Endothelial cell of umbilical vein (primary cell): ENCODE measurements around the gene KCNH1. TPM values are rescaled to one million over a fixed set of nuclear protein-coding genes. Genes with fewer than 3 reads are reported as not detected.

Experiments used
- BruUV-seq: library from RNA; stranded (reverse); fragments of 400-500 nt; replicated peaks from 2 replicates; lab custom pipeline; 2021; lab: Mats Ljungman, UMichigan
- CTCF ChIA-PET: fragments of 300-600, 350-600 bp; sonication (Branson Sonifier 250); formaldehyde crosslinking; loops from one replicate; lab custom pipeline; 2021; ENCODE audit warnings: antibody characterized with exemption, inconsistent platforms; lab: Charles Lee
- POLR2A ChIA-PET: fragments of 300-600, 350-600 bp; sonication (Branson Sonifier 250); formaldehyde crosslinking; loops from one replicate; lab custom pipeline; 2021; ENCODE audit warnings: antibody characterized with exemption, inconsistent platforms; lab: Charles Lee
- DNase-seq: peaks from one replicate; pipeline ENCODE4 v3.0.0-alpha.2; 2011; ENCODE audit warnings: low read depth, low spot score
- FAIRE-seq: peaks from 2 replicates; lab custom pipeline; 2011; peaks lifted over from hg19 to GRCh38; lab: Jason Lieb, UNC
- H2AFZ ChIP-seq: 2 replicates; pipeline ENCODE4 v1.6.0; 2012; ENCODE audit warnings: low read depth, low read length, control low read depth, inconsistent platforms
- H3K27ac ChIP-seq: 2 replicates; pipeline ENCODE4 v1.5.1; 2011; ENCODE audit warnings: low read depth, mild to moderate bottlenecking, control low read depth, low read length, moderate library complexity; ENCODE audit not compliant: insufficient read depth
- H3K27me3 ChIP-seq, 2 experiments: 2 replicates each; pipeline versions ENCODE4 v1.6.0 to v1.6.1; 2011; ENCODE audit warnings: low read length in 2 of 2, mixed read lengths in 1 of 2; ENCODE audit not compliant: control insufficient read depth in 2 of 2, insufficient read depth in 2 of 2
- H3K36me3 ChIP-seq, 2 experiments: 2 replicates in 1 of 2; 3 replicates in 1 of 2; pipeline ENCODE4 v1.5.1; 2011; ENCODE audit warnings: low read length in 2 of 2, mild to moderate bottlenecking in 1 of 2, moderate library complexity in 1 of 2; ENCODE audit not compliant: control insufficient read depth in 2 of 2, insufficient read depth in 2 of 2; ENCODE audit errors: extremely low read depth in 1 of 2
- H3K4me1 ChIP-seq: 3 replicates; pipeline ENCODE4 v1.5.1; 2011; ENCODE audit warnings: mild to moderate bottlenecking, low read length; ENCODE audit not compliant: control insufficient read depth, insufficient read depth; ENCODE audit errors: extremely low read depth
- H3K4me2 ChIP-seq: 2 replicates; pipeline ENCODE4 v1.6.1; 2011; ENCODE audit warnings: low read length, control low read depth, mixed read lengths; ENCODE audit not compliant: insufficient read depth
- H3K4me3 ChIP-seq, 3 experiments: fragments of 200-600 bp in 1 of 3; sonication (generic), shearing (Covaris generic) in 1 of 3; replicated peaks in 1 of 3; 2 replicates each; pipeline ENCODE4 v1.5.1; 2011 to 2016; ENCODE audit warnings: control low read depth in 3 of 3, low read length in 3 of 3, mild to moderate bottlenecking in 2 of 3, inconsistent platforms in 1 of 3, low read depth in 1 of 3, moderate library complexity in 1 of 3; ENCODE audit not compliant: insufficient read depth in 1 of 3
- H3K79me2 ChIP-seq: 2 replicates; pipeline ENCODE4 v1.6.0; 2012; ENCODE audit warnings: low read length, inconsistent platforms; ENCODE audit not compliant: control insufficient read depth, insufficient read depth
- H3K9ac ChIP-seq: replicated peaks from 2 replicates; pipeline ENCODE3; 2011; ENCODE audit warnings: low read length, control low read depth; ENCODE audit not compliant: insufficient read depth; ENCODE audit errors: extremely low read depth
- H3K9me1 ChIP-seq: replicated peaks from 3 replicates; pipeline ENCODE4 v1.6.0; 2011; ENCODE audit warnings: mild to moderate bottlenecking, low read length; ENCODE audit not compliant: control insufficient read depth, insufficient read depth; ENCODE audit errors: extremely low read depth
- H3K9me3 ChIP-seq: replicated peaks from 2 replicates; pipeline ENCODE4 v1.5.1; 2012; ENCODE audit warnings: low read length, inconsistent platforms; ENCODE audit not compliant: control insufficient read depth, insufficient read depth
- H4K20me1 ChIP-seq: replicated peaks from 2 replicates; pipeline ENCODE3; 2011; ENCODE audit warnings: mild to moderate bottlenecking, low read length; ENCODE audit not compliant: control insufficient read depth, insufficient read depth; ENCODE audit errors: extremely low read depth
- CTCF ChIP-seq, 2 donors: IDR thresholded peaks; 1 replicate in 1 of 2; 2 replicates in 1 of 2; pipeline ENCODE4 v1.5.1; 2011; ENCODE audit warnings: low read length in 2 of 2, mild to moderate bottlenecking in 2 of 2, moderate library complexity in 2 of 2, control low read depth in 1 of 2, inconsistent platforms in 1 of 2, low read depth in 1 of 2; ENCODE audit not compliant: insufficient read depth in 1 of 2; ENCODE audit errors: extremely low read depth in 1 of 2
- EZH2 ChIP-seq: IDR thresholded peaks from 2 replicates; pipeline ENCODE4 v1.6.1; 2012; ENCODE audit warnings: borderline replicate concordance, low read depth, mild to moderate bottlenecking, moderate library complexity, low read length, inconsistent platforms; ENCODE audit not compliant: severe bottlenecking
- FOS ChIP-seq: IDR thresholded peaks from 2 replicates; pipeline ENCODE4 v1.6.1; 2011; ENCODE audit warnings: mild to moderate bottlenecking, low read length, moderate library complexity, borderline replicate concordance; ENCODE audit not compliant: insufficient read depth
- GATA2 ChIP-seq: IDR thresholded peaks from 2 replicates; pipeline ENCODE4 v1.7.0; 2011; ENCODE audit warnings: low read depth, mild to moderate bottlenecking, moderate library complexity, mixed read lengths, low read length; ENCODE audit not compliant: insufficient read length, insufficient read depth
- JUN ChIP-seq: IDR thresholded peaks from 2 replicates; pipeline ENCODE4 v1.6.1; 2011; ENCODE audit warnings: borderline replicate concordance, low read depth; ENCODE audit not compliant: insufficient read length, insufficient read depth
- MAX ChIP-seq: IDR thresholded peaks from 2 replicates; pipeline ENCODE4 v1.6.1; 2011; ENCODE audit not compliant: insufficient read depth, insufficient read length
- MYC ChIP-seq: IDR thresholded peaks from one replicate; pipeline ENCODE4 v1.6.1; 2011; ENCODE audit warnings: mild to moderate bottlenecking, low read depth, low read length
- POLR2A ChIP-seq: IDR thresholded peaks from 2 replicates; pipeline ENCODE4 v1.6.1; 2012; ENCODE audit warnings: low read depth, mild to moderate bottlenecking, control low read depth, low read length
- POLR2AphosphoS5 ChIP-seq: IDR thresholded peaks from 2 replicates; pipeline ENCODE4 v1.6.1; 2012; ENCODE audit warnings: low read depth, mild to moderate bottlenecking, control low read depth, low read length, moderate library complexity; ENCODE audit not compliant: insufficient read depth
- dilution Hi-C: fragments of 300-500 bp; cut with MboI; formaldehyde crosslinking; loops from one replicate; pipeline ENCODE4 v1.15.0; 2019; ENCODE audit warnings: low sequenced_read_pairs; ENCODE audit not compliant: extremely low pct_ligation_motif_present
- intact Hi-C: fragments of 100-400 bp; cut with micrococcal nuclease; formaldehyde crosslinking; loops from one replicate; pipeline ENCODE4 v1.10.0; 2022
- polyA plus RNA-seq, 4 experiments: library from polyadenylated mRNA; depleted of rRNA in 3 of 4; stranded (reverse) in 3 of 4; unstranded in 1 of 4; fragments of >200 nt; gene quantifications; 2 replicates each; pipeline versions ENCODE4 v1.2.1 to v1.2.3, GENCODE V29; 2011 to 2012; ENCODE audit warnings: missing spikeins in 1 of 4
- total RNA-seq: library from RNA; stranded (reverse); gene quantifications from 2 replicates; pipeline ENCODE4 v1.2.3, GENCODE V29; 2021

Gene KCNH1
- total and polyA plus RNA-seq, 2 donors (not counting 3 experiments of a cell fraction or from before 2014, with no cell fraction given): not detected

GRCh38 chr1:210850556-210850955, 283.4 kb downstream of the KCNH1 start:
- FAIRE-seq (no peak), DNase-seq (no peak)
- Histone ChIP-seq H3K4me3 (no peak overlapping the region), H3K27ac (no peak overlapping the region), H3K9me3 (no peaks in the 10 kb centered on the region), H2AFZ (no peak overlapping the region), H3K9ac (no peak overlapping the region), H3K4me2 (no peak overlapping the region), H3K9me1 (no peaks in the 10 kb centered on the region), H3K79me2 (no peaks in the 10 kb centered on the region), H4K20me1 (no peaks in the 10 kb centered on the region), H3K36me3 (no peaks in the 10 kb centered on the region), H3K4me1 (no peaks in the 10 kb centered on the region), H3K27me3 (no peaks in the 10 kb centered on the region)
- ChIA-PET CTCF (interaction anchor here (0.7 kb wide), 1 partner anchor 27 kb away, joined by 3 read pairs; no protein-coding TSS in a partner anchor), POLR2A (no interaction called here)
- BruUV-seq: no TSS peak
- dilution Hi-C loops (no loop called here), intact Hi-C loops (no loop called here)
- TF ChIP-seq POLR2AphosphoS5: no peak

DNA sequence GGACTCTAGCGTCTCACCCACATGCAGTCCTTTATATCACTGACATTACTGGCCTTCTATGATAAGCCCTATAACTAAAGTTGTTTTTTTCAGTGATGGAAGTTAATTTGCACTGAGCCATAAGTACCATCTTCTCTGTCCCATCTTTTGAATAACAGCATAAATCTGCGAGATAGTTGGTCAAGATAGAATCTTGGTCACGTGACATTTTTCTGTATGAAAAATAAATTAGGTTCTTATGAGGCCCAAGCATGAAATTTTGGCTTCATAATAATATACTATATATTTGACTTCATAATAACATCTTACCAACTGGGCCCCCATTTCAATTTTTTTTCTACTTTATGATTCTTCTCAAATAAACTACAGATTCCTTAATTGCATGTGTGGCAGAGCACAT, 285.5 kb downstream of the KCNH1 start:
- TF ChIP-seq FOS (no peak), EZH2 (no peak), GATA2 (no peak), POLR2A (no peak), CTCF (IDR thresholded peaks at IDR 0.05; ENCODE audit: extremely low read depth in 1 of 2, insufficient read depth in 1 of 2, low read depth in 1 of 2, low read length in 2 of 2) (no peak), MAX (no peak), POLR2AphosphoS5 (no peak), JUN (no peak), MYC (no peak)
- no peak overlapping the region for H3K4me3 ChIP-seq
- no peak overlapping the region for H3K27ac ChIP-seq
- no peaks in the 10 kb centered on the region for H3K36me3 ChIP-seq
- DNase-seq (no peak), FAIRE-seq (no peak)
- H3K4me2 ChIP-seq: no peak overlapping the region
- no peaks in the 10 kb centered on the region for H3K27me3 ChIP-seq
- H3K79me2 ChIP-seq: no peaks in the 10 kb centered on the region
- H2AFZ ChIP-seq: no peak overlapping the region
- CTCF ChIA-PET: no interaction called here
- no peaks in the 10 kb centered on the region for H3K9me1 ChIP-seq
- H3K4me1 ChIP-seq: no peaks in the 10 kb centered on the region
- BruUV-seq: no TSS peak
- POLR2A ChIA-PET: no interaction called here
- H3K9ac ChIP-seq: no peak overlapping the region
- intact Hi-C loops: no loop called here
- dilution Hi-C loops: no loop called here
- no peaks in the 10 kb centered on the region for H4K20me1 ChIP-seq
- H3K9me3 ChIP-seq: no peaks in the 10 kb centered on the region
